HFFc6 (cell line): Measurements from ENCODE around the gene UBE2I. TPM values are rescaled to one million over a fixed set of nuclear protein-coding genes. Genes with fewer than 3 reads are reported as not detected.
"Not testable (repeated sequence)": the region's sequence is repeated elsewhere in the genome, so short reads cannot be mapped to it uniquely, and the experiment has no call there.

ENCODE experiments used
- DNase-seq: peaks from one replicate; pipeline ENCODE4 v3.0.0-alpha.2; 2018
- H3K27ac Mint-ChIP-seq: 2 replicates; pipeline ENCODE4 v1.8.0; 2020; ENCODE audit warnings: mild to moderate bottlenecking, mixed read lengths
- H3K27me3 Mint-ChIP-seq: 2 replicates; pipeline ENCODE4 v1.8.0; 2021; ENCODE audit warnings: mild to moderate bottlenecking, moderate library complexity, mixed read lengths; ENCODE audit not compliant: insufficient read depth
- H3K36me3 Mint-ChIP-seq: 2 replicates; pipeline ENCODE4 v1.8.0; 2021; ENCODE audit warnings: low read depth, mixed read lengths
- H3K4me1 Mint-ChIP-seq: 2 replicates; pipeline ENCODE4 v1.8.0; 2020; ENCODE audit warnings: low read depth, mixed read lengths
- H3K4me3 Mint-ChIP-seq: 2 replicates; pipeline ENCODE4 v1.8.0; 2020; ENCODE audit warnings: mild to moderate bottlenecking, moderate library complexity, mixed read lengths
- H3K9me3 Mint-ChIP-seq: 2 replicates; pipeline ENCODE4 v1.8.0; 2020; ENCODE audit warnings: mild to moderate bottlenecking, mixed read lengths
- CTCF ChIP-seq: fragments of 200-600 bp; sonication (generic); IDR thresholded peaks from 2 replicates; pipeline ENCODE4 v1.5.0; 2021; ENCODE audit warnings: antibody characterized with exemption, mild to moderate bottlenecking
- total RNA-seq, 6 experiments: library from RNA; stranded (reverse); fragmentation: NEBNext Ultra II Directional; extraction: Animal tissue kit (Norgen Biotek cat#: 25700); gene quantifications; 2 replicates in 1 of 6; 3 replicates in 5 of 6; pipeline ENCODE4 v1.2.3, GENCODE V29; 2021

UBE2I gene
- total RNA-seq, 6 experiments from 2014 or later = 116 to 147 (median 138) TPM

GRCh38 chr16:1289477-1289866 is 20.0 kb upstream of the UBE2I start:
- Mint-ChIP-seq H3K27ac (no peak overlapping the region), H3K4me1 (peaks cover 8% of the 10 kb centered on the region; the same call in 1 of the 2 replicates), H3K36me3 (no peaks in the 10 kb centered on the region), H3K9me3 (no peaks in the 10 kb centered on the region), H3K27me3 (peaks cover 51% of the 10 kb centered on the region), H3K4me3 (no peak overlapping the region)
- TF ChIP-seq CTCF = no peak
- no peak for DNase-seq

- peaks cover 50% of the 10 kb centered on the region for H3K27me3 Mint-ChIP-seq
- TF ChIP-seq CTCF = no peak
- DNase-seq = no peak
- H3K36me3 Mint-ChIP-seq = no peaks in the 10 kb centered on the region
- peaks cover 9% of the 10 kb centered on the region; the same call in 1 of the 2 replicates for H3K4me1 Mint-ChIP-seq
- no peak overlapping the region for H3K4me3 Mint-ChIP-seq
- H3K27ac Mint-ChIP-seq = no peak overlapping the region
- no peaks in the 10 kb centered on the region for H3K9me3 Mint-ChIP-seq
Observed at GRCh38 chr16:1290063-1290501, 19.4 kb upstream of the UBE2I start.

- no peak overlapping the region for H3K27ac Mint-ChIP-seq
- no peaks in the 10 kb centered on the region for H3K9me3 Mint-ChIP-seq
- H3K4me1 Mint-ChIP-seq = peaks cover 9% of the 10 kb centered on the region; the same call in 1 of the 2 replicates
- no peaks in the 10 kb centered on the region for H3K36me3 Mint-ChIP-seq
- H3K27me3 Mint-ChIP-seq = peaks cover 40% of the 10 kb centered on the region
- no peak overlapping the region for H3K4me3 Mint-ChIP-seq
- TF ChIP-seq CTCF = no peak
- DNase-seq = no peak
Observed at GRCh38 chr16:1290860-1291575, 18.4 kb upstream of the UBE2I start.

- Mint-ChIP-seq H3K9me3 (no peaks in the 10 kb centered on the region), H3K36me3 (no peaks in the 10 kb centered on the region), H3K27me3 (peaks cover 40% of the 10 kb centered on the region), H3K4me3 (no peak overlapping the region), H3K27ac (no peak overlapping the region), H3K4me1 (peaks cover 10% of the 10 kb centered on the region)
- DNase-seq = no peak
- no peak for TF ChIP-seq CTCF
Observed at GRCh38 chr16:1291576-1291974, 17.9 kb upstream of the UBE2I start.

GRCh38 chr16:1292208-1292607 is 17.2 kb upstream of the UBE2I start:
- Mint-ChIP-seq H3K4me1 (peaks cover 16% of the 10 kb centered on the region), H3K27me3 (peaks cover 42% of the 10 kb centered on the region)
- H3K9me3 Mint-ChIP-seq, H3K27ac Mint-ChIP-seq, H3K36me3 Mint-ChIP-seq, H3K4me3 Mint-ChIP-seq, DNase-seq: not testable (repeated sequence)

- not testable (repeated sequence) for H3K9me3 Mint-ChIP-seq, DNase-seq, H3K4me3 Mint-ChIP-seq, H3K27ac Mint-ChIP-seq, H3K36me3 Mint-ChIP-seq
- H3K4me1 Mint-ChIP-seq = peaks cover 21% of the 10 kb centered on the region
- peaks cover 39% of the 10 kb centered on the region for H3K27me3 Mint-ChIP-seq
Observed at GRCh38 chr16:1292808-1293207, 16.6 kb upstream of the UBE2I start.
